Measurements from ENCODE around the gene ATP1A1.

ATP1A1 gene

DNA sequence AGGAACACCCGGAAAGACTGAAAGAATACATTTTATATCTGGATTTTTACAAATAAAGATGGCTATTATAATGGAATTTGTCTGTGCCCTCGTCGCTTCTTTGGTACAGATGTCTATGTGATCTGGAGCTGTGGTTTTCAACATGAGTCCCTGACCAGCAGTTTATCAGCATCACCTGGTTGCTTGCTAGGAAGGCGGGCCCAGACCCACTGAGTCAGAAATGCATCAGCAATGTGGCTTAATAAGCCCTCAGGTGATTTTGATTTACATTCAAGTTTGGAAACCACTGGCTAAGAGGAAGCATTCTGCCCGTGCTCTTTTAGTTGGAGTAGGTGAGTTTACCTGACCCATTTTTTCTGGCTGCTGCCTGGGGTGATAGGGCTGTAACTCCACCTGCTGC lies 31.7 kb downstream of the ATP1A1 start:
- Histone ChIP-seq H3K4me3 (ENCODE audit: low read depth, low read length, poor library complexity, severe bottlenecking) (no peak overlapping the region), H3K9ac (ENCODE audit: low read length) (no peak overlapping the region), H3K9me2 (ENCODE audit: low read depth, low read length) (no peaks in the 10 kb centered on the region), H3K27ac (ENCODE audit: low read depth, low read length, poor library complexity, severe bottlenecking) (no peak overlapping the region), H3K36me3 (ENCODE audit: insufficient read depth, low read length) (peaks cover 71% of the 10 kb centered on the region), H3K4me1 (ENCODE audit: insufficient read depth, low read length, severe bottlenecking) (no peaks in the 10 kb centered on the region), H3K79me2 (ENCODE audit: insufficient read depth, low read length) (no peaks in the 10 kb centered on the region), H2AFZ (ENCODE audit: low read length) (no peak overlapping the region), H3K27me3 (ENCODE audit: insufficient read depth, low read length) (no peaks in the 10 kb centered on the region), H4K20me1 (ENCODE audit: insufficient read depth, low read length) (no peaks in the 10 kb centered on the region), H3F3A (ENCODE audit: insufficient read depth, low read length) (no peaks in the 10 kb centered on the region), H3K4me2 (ENCODE audit: low read length) (no peak overlapping the region), H3K9me3 (ENCODE audit: low read length) (no peaks in the 10 kb centered on the region)
- TF ChIP-seq, protein P1, sequence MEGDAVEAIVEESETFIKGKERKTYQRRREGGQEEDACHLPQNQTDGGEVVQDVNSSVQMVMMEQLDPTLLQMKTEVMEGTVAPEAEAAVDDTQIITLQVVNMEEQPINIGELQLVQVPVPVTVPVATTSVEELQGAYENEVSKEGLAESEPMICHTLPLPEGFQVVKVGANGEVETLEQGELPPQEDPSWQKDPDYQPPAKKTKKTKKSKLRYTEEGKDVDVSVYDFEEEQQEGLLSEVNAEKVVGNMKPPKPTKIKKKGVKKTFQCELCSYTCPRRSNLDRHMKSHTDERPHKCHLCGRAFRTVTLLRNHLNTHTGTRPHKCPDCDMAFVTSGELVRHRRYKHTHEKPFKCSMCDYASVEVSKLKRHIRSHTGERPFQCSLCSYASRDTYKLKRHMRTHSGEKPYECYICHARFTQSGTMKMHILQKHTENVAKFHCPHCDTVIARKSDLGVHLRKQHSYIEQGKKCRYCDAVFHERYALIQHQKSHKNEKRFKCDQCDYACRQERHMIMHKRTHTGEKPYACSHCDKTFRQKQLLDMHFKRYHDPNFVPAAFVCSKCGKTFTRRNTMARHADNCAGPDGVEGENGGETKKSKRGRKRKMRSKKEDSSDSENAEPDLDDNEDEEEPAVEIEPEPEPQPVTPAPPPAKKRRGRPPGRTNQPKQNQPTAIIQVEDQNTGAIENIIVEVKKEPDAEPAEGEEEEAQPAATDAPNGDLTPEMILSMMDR (IDR thresholded peaks at IDR 0.05; ENCODE audit: low read length): no peak
- no peak for TF ChIP-seq EZH2 (IDR thresholded peaks at IDR 0.05; ENCODE audit: borderline replicate concordance, low read length)

DNA sequence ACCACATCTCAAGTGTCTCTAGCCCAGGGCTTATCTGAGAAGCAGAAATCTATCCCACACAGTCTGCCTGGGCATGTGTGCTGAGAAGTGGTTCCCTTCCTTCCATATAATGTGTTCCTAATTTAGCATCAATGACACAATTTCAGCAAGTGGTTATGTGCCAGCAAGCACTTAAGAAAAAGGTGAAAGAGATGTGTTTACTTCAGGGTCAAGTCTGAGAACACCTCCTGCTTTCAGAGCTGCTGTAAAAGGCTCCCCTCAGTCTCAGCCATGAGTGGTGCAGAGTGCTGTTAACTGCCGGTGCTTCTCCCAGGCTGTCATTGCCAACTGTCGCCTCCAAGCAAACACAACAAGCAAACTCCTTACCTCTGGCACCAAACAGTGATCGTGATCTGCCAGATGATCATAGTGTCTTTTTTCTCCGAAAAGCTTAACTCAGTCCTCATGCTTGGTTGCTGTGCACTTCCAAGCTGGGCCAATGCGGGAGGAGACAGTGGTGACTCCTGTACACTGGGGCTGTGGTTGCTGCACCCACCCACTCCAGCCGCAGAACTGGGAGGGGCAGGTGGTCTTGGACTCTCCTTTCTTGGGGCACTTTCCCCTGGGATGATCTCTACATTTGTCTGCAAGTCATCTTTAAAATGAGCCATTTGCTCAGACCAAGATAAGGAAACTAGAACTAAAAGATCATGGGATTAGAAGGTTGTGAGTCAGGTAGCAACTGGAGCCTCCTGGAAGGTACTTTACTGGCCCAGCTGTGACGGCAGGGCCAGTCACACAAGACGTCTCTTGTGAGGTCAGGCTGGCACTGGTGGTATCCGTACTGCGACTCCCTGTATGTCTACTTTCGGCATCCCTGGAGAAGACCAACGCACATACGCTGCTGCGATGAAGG lies 32.4 kb downstream of the ATP1A1 start:
- H3K4me1 ChIP-seq (ENCODE audit: insufficient read depth, low read length, severe bottlenecking): no peaks in the 10 kb centered on the region
- no peak overlapping the region for H3K4me2 ChIP-seq (ENCODE audit: low read length)
- H3K79me2 ChIP-seq (ENCODE audit: insufficient read depth, low read length): no peaks in the 10 kb centered on the region
- peaks cover 63% of the 10 kb centered on the region for H3K36me3 ChIP-seq (ENCODE audit: insufficient read depth, low read length)
- no peaks in the 10 kb centered on the region for H4K20me1 ChIP-seq (ENCODE audit: insufficient read depth, low read length)
- H3K9me3 ChIP-seq (ENCODE audit: low read length): no peaks in the 10 kb centered on the region
- no peak for TF ChIP-seq EZH2 (IDR thresholded peaks at IDR 0.05; ENCODE audit: borderline replicate concordance, low read length)
- TF ChIP-seq, protein P1 (IDR thresholded peaks at IDR 0.05; ENCODE audit: low read length): no peak
- H2AFZ ChIP-seq (ENCODE audit: low read length): no peak overlapping the region
- no peaks in the 10 kb centered on the region for H3K27me3 ChIP-seq (ENCODE audit: insufficient read depth, low read length)
- no peak overlapping the region for H3K27ac ChIP-seq (ENCODE audit: low read depth, low read length, poor library complexity, severe bottlenecking)
- H3K4me3 ChIP-seq (ENCODE audit: low read depth, low read length, poor library complexity, severe bottlenecking): no peak overlapping the region
- H3F3A ChIP-seq (ENCODE audit: insufficient read depth, low read length): no peaks in the 10 kb centered on the region
- H3K9me2 ChIP-seq (ENCODE audit: low read depth, low read length): no peaks in the 10 kb centered on the region
- H3K9ac ChIP-seq (ENCODE audit: low read length): no peak overlapping the region

DNA sequence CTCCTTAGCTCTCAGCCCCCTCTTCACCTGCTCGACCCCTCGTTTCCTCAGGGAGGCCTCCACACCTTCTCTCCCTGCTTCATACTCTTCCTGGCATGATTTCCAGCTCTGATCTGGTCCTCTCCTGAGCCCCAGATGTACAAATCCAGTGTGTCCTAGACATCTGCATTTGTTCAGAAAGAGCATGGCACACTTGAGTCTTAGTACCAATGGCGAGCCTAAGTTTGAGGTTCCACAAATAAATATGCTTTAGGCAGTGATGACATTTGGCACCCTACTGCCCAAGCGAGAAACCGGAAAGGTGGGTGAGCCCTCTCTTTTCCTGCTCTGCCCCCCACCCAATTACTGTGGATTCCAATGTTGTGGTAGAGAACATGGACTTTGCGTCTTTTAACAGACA lies 34.0 kb downstream of the ATP1A1 start:
- H3K36me3 ChIP-seq (ENCODE audit: insufficient read depth, low read length): peaks cover 48% of the 10 kb centered on the region
- H3F3A ChIP-seq (ENCODE audit: insufficient read depth, low read length): no peaks in the 10 kb centered on the region
- no peak overlapping the region for H3K27ac ChIP-seq (ENCODE audit: low read depth, low read length, poor library complexity, severe bottlenecking)
- H3K9ac ChIP-seq (ENCODE audit: low read length): no peak overlapping the region
- H3K9me3 ChIP-seq (ENCODE audit: low read length): no peaks in the 10 kb centered on the region
- H3K9me2 ChIP-seq (ENCODE audit: low read depth, low read length): no peaks in the 10 kb centered on the region
- TF ChIP-seq EZH2 (IDR thresholded peaks at IDR 0.05; ENCODE audit: borderline replicate concordance, low read length): no peak
- TF ChIP-seq, protein P1 (IDR thresholded peaks at IDR 0.05; ENCODE audit: low read length): no peak
- no peaks in the 10 kb centered on the region for H3K4me1 ChIP-seq (ENCODE audit: insufficient read depth, low read length, severe bottlenecking)
- H3K4me3 ChIP-seq (ENCODE audit: low read depth, low read length, poor library complexity, severe bottlenecking): no peak overlapping the region
- no peaks in the 10 kb centered on the region for H3K27me3 ChIP-seq (ENCODE audit: insufficient read depth, low read length)
- no peaks in the 10 kb centered on the region for H4K20me1 ChIP-seq (ENCODE audit: insufficient read depth, low read length)
- H3K79me2 ChIP-seq (ENCODE audit: insufficient read depth, low read length): no peaks in the 10 kb centered on the region
- H3K4me2 ChIP-seq (ENCODE audit: low read length): no peak overlapping the region
- no peak overlapping the region for H2AFZ ChIP-seq (ENCODE audit: low read length)
